Right lung (tissue), 10 donors: Measurements from ENCODE around the gene CC2D2B. TPM values are rescaled to one million over a fixed set of nuclear protein-coding genes. Genes with fewer than 3 reads are reported as not detected.
"Not testable (repeated sequence)": the region's sequence is repeated elsewhere in the genome, so short reads cannot be mapped to it uniquely, and the experiment has no call there.

ENCODE experiments used
- DNase-seq, 2 donors: peaks; one replicate each; pipeline ENCODE4 v3.0.0-alpha.2; 2013
- long read RNA-seq, 8 donors: transcript quantifications; one replicate each; lab custom pipeline, GENCODE V29; 2026
- polyA plus RNA-seq, 5 donors: library from polyadenylated mRNA; unstranded; fragments of 120-200 nt; gene quantifications; one replicate each; pipeline versions ENCODE4 v1.2.1 to v1.2.3, GENCODE V29; 2013; ENCODE audit warnings: inconsistent platforms in 1 of 5, low replicate concordance in 1 of 5; ENCODE audit not compliant: insufficient read length in 5 of 5, insufficient read depth in 1 of 5

The CC2D2B gene, protein sequence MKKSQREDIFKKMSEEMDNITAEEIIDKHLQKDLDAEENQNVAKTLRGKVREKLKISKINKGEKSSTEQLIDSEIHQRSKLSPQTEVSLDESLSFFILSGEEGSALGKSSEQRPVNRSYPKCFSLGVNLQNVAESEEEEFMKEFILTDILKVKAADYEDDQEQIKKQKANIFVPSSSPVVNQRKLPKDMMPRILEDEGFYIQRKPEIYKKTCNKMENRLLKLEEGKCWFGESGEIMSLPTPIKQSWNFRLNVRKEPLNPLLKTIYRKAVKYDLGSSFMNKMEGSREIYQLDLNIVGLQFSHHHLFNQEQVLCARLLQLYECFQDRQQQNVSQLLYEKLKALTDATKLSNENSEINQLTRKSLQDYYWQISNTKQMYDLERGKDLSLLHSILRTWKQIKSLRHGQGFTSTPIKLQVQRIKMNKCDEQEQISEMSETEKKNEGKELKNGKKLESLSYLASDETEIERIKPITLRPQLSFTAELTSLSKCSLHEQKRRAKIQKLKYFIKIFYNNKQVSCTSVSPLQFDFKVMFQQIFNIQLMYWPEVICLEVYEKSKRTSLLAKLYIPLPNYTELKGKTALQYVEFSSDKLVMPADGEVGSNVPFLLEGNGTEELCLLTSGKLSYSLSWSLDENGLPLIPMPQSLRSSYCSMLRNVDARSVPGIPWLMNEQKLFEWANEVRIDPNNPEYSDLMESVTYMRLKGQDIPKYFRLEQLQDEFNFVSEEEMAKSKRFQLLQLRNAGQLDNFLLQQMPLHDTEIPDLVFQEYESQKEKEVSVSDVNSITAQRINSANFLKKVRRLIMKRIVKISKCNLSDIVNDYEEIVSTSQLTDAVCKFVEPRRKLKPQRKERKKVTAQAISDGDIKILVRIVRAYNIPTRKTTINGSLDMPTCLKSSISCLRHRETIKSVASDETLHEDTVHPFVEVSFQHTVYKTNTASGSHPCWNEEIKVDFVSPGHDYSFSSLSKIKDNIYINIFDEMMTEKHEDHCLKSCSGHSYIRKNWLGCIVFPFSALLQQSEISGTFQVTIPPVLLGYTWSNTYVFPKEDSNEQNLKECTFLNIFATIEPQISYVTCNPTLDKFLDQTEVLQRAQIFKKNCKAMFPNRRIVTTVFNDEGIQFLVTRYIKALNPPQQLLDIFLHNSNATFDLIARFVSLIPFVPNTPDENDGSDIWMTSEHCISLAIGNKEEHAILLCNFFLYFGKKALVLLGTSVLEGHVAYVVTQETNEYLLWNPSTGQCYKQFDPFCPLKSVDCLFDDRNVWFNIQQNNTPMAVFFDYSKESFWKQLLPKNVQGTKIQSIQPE (N-terminal part only)
- polyA plus RNA-seq, result 1 to 10 TPM; 1.4 to 2.8 (median 2.2) TPM
- long read RNA-seq, donor 1, result 0 reads
- long read RNA-seq, donor 2, result 0 reads
- long read RNA-seq, donor 3, result 0 reads
- long read RNA-seq, donor 4, result 0 reads
- long read RNA-seq, donor 5, result 0 reads
- long read RNA-seq, donor 6, result 0 reads
- long read RNA-seq, donor 7, result 0 reads
- long read RNA-seq, donor 8, result 0 reads

GRCh38 chr10:95907456-95908253 is at the start of gene CC2D2B:
TSS of gene CC2D2B (plus strand) at chr10:95907975. CDS start at chr10:95911324, 3,349 bp downstream.
- DNase-seq, result peak; percentile 87 to 88

GRCh38 chr10:95860166-95860940 is 47.4 kb upstream of the CC2D2B start:
- no peak for DNase-seq

GRCh38 chr10:95861386-95861785 is 46.4 kb upstream of the CC2D2B start:
- no peak for DNase-seq

- DNase-seq, result peak; percentile 54 to 73
Measured at GRCh38 chr10:95864906-95865813, 42.6 kb upstream of the CC2D2B start.

DNA sequence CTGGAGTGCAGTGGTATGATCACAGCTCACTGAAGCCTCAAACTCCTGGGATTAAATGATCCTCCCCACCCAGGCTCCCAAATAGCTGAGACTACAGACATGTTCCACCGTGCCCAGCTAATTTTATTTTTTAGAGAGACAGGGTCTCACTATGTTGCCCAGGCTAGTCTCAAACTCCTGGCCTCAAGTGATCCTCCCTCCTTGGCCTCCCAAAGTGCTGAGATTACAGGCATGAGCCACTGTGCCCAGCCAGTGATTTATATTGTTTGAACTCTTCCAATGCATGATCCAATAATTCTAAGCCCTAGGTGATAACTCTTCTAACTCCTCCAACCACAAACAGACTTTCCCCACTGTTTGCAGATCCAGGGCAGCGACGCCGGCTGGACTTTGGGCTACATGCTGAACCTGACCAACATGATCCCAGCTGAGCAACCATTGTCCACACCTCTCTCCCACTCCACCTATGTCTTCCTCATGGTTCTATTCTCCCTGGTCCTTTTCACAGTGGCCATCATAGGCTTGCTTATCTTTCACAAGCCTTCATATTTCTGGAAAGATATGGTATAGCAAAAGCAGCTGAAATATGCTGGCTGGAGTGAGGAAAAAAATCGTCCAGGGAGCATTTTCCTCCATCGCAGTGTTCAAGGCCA is 41.8 kb upstream of the CC2D2B start:
- no peak for DNase-seq

- no peak for DNase-seq
Measured at GRCh38 chr10:95866467-95866842, 41.3 kb upstream of the CC2D2B start.

GRCh38 chr10:95867866-95868265 is 39.9 kb upstream of the CC2D2B start:
- no peak for DNase-seq

- DNase-seq, result no peak
Measured at GRCh38 chr10:95872158-95872711, 35.5 kb upstream of the CC2D2B start.

DNA sequence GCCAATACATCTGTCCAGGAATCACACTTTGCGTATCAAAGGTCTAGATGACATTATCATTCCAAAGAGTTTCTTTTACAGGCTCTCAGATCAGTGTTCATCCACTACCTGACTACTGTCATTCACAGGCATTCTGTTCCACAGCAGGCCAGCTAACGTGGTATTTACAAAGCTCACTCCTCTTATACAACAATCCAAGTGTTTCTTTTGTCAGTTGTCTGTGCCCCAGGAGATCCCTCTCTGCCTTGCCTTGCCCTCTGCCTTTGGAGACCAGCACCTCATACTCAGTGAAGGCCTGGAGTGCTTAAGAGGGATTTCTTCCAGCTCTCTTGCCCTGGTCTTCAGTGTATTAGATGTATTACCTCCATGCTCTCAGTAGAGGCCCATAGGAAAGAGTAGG is 34.6 kb upstream of the CC2D2B start:
- no peak for DNase-seq

DNA sequence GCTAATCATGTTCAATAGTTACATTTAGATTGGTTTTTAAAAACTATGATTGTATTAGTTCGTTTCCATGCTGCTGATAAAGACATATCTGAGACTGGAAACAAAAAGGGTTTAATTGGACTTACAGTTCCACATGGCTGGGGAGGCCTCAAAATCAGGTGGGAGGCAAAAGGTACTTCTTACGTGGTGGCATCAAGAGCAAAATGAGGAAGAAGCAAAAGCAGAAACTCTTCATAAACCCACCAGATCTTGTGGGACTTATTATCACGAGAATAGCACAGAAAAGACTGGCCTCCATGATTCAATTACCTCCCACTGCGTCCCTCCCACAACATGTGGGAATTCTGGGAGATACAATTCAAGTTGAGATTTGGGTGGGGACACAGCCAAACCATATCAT is 34.1 kb upstream of the CC2D2B start:
- no peak for DNase-seq

GRCh38 chr10:95874783-95875182 is 33.0 kb upstream of the CC2D2B start:
- DNase-seq, result not testable (repeated sequence)

DNA sequence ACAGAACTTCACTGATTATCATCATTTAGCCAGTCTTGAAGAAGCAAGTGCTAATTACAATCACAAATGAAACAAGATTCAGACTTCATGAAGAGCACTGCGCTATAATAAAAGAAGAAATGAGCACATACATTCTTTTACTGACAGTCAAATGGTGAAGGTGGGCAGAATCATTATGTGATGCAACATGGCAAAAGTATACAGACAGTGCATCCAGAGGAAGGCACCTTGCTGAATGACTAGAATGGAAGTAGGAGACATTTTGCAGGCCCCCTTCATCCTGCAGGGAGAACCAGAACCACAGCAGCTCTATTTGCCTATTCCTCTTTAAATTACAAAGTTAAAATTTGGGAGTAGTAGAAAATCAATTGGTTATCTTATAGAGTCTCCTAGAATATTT is 31.0 kb upstream of the CC2D2B start:
- no peak for DNase-seq

DNA sequence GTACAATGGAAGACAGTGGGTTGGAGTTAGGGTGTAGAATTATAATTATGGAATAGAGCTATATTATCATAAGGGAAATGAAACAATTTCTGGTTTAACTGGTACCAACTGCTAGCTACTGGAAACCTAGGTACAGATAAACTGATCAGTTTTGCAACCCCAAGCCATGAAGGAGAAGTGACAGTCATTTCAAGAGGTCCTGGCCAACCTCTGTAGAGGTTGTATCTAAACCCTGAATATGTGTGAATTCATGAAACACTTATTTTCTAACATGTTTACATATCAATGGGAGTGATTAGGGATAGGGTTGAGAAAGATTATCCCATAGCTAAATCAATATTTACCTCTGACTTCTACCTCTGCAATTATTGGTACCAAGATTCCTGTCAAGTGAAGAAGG is 29.9 kb upstream of the CC2D2B start:
- no peak for DNase-seq

- DNase-seq, result no peak
Measured at GRCh38 chr10:95880704-95881103, 27.1 kb upstream of the CC2D2B start.

DNA sequence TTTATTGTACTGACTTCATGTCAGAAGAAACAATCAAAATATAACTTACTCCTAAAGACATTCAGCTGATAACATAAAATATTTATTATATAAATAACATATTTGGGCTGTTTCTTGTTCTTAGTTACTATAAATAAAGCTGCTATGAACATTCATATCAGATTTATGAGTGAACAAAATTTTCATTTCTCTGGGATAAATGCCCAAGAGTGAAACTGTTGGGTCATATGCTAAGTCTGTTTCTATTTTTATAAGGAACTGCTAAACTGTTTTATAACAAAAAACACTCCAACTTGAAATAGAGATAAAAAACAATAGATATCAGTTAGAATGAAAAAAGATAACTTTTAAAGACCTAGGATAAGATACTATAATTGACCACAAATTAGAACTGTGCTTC is 26.5 kb upstream of the CC2D2B start:
- peak; percentile 56 to 73 for DNase-seq

DNA sequence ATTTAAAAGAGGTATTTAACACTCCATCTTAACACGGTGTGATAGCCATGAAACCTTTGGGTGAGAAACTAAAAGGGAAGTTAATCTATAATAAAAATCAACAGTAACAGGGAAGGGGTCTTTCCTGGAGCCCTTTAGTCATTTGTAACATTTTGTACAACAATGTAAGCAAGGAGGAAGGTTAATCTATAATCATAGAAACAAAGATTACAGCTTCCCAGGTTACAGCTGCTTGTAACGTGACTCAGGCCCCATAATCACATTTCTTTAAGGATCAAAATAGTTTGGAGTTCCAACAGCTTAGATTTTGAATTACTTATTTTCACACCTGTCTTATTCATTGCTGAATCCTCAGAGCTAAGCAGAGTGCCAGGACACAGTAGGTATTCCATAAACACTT is 17.9 kb upstream of the CC2D2B start:
- DNase-seq, result no peak

- DNase-seq, result no peak
Measured at GRCh38 chr10:95896071-95896850, 11.5 kb upstream of the CC2D2B start.
